ENCODE measurements around the gene C10orf105. TPM values are rescaled to one million over a fixed set of nuclear protein-coding genes. Genes with fewer than 3 reads are reported as not detected.

The C10orf105 gene
- total RNA-seq, 4 donors from 2014 or later, result 0.06 to 0.27 (median 0.14) TPM

GRCh38 chr10:71711052-71711623 is 8.4 kb downstream of the C10orf105 start:
- H3K4me3 ChIP-seq (ENCODE audit: low read depth, poor library complexity, severe bottlenecking), result no peak overlapping the region
- intact Hi-C loops (cut with DNase I; ENCODE audit: low total_unique reads), result no loop called here
- 94 to 96% methylated on average over 2 to 6 of the region's 6 CpGs for WGBS, 2 donors
- TF ChIP-seq CTCF (IDR thresholded peaks at IDR 0.05), result no peak
- TF ChIP-seq POLR2A (IDR thresholded peaks at IDR 0.05), result no peak
- no peak for DNase-seq (ENCODE audit: low spot score in 2 of 2)

- DNase-seq (ENCODE audit: low spot score in 2 of 2), result no peak
- 100% methylated on average over 2 of the region's 2 CpGs for WGBS, 2 donors
- TF ChIP-seq POLR2A (IDR thresholded peaks at IDR 0.05) (no peak), CTCF (IDR thresholded peaks at IDR 0.05) (no peak)
- intact Hi-C loops (cut with DNase I; ENCODE audit: low total_unique reads), result no loop called here
- no peak overlapping the region for H3K4me3 ChIP-seq (ENCODE audit: low read depth, poor library complexity, severe bottlenecking)
Measured at GRCh38 chr10:71710519-71710918, 9.1 kb downstream of the C10orf105 start.

DNA sequence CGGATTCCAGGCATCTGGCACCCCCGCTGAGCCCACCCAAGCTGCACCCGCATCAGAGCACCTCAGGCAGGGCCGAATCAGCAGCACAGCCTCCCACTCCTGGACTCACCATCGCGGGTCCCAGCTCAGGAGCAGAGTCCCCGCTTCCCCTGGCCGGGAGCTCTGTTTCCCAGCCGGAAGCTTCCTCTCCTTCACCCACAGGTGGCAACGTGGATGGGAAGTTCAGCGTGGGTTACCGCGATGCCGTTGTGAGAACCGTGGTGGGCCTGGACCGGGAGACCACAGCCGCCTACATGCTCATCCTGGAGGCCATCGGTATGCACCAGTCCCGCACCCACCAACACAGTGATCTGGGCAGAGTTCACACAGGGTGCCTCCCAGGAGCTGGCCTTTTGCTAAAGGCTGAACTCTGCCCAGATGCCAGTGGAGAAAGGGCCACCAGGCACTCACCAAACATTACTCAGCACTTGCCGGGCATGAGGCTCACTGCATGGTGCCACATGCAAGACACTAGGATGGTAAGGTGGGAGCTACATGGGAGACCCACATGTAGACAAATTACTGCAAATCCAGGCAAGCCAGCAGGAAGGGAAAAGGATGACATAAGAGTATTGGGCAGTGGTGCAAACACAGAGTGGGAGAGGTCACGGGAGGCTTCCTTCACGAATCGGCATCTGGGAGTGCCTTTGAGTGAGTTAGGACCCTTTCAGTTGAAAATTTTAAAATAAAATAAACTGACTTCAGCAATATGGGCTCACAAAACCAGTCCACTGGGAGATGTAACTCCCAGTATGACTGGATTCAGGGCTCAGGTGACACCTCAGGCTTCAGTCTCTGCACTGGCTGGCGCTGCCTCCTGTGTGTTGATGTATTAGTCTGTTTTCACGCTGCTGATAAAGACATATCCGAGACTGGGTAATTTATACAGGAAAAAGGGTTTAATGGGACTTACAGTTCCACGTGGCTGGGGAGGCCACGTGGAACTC is 10.4 kb downstream of the C10orf105 start:
- TF ChIP-seq CTCF (IDR thresholded peaks at IDR 0.05) (no peak), POLR2A (IDR thresholded peaks at IDR 0.05) (no peak)
- 72 to 83% methylated on average over 26 to 28 of the region's 28 CpGs for WGBS, 2 donors
- intact Hi-C loops (cut with DNase I; ENCODE audit: low total_unique reads), result loop anchor here (5.0 kb wide), 1 partner anchor 392 kb away; the partner anchor contains the start of gene SLC29A3
- H3K4me3 ChIP-seq (ENCODE audit: low read depth, poor library complexity, severe bottlenecking), result no peak overlapping the region
- DNase-seq (ENCODE audit: low spot score in 2 of 2), result no peak

DNA sequence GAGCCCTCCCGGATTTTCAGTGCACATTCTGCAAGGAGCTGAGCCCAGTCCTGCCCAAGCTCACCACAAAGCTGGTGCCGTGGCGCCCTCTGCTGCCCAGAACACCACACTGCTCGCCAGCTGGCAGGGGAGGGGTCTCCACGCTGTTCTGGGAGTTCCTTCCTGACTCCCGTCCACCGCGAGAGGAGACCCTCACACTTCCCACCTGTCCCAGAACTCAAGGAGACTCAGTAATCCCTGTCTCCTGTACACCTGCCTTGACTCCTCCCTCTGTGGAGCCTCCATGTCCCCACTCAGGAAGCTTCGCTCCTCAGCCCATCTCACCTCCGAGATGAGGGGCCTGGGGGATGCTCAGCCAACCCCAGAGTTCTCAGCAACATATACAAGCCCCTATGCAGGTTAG is 11.3 kb downstream of the C10orf105 start:
- no peak overlapping the region for H3K4me3 ChIP-seq (ENCODE audit: low read depth, poor library complexity, severe bottlenecking)
- DNase-seq (ENCODE audit: low spot score in 2 of 2), result no peak
- TF ChIP-seq POLR2A (IDR thresholded peaks at IDR 0.05), result no peak
- TF ChIP-seq CTCF (IDR thresholded peaks at IDR 0.05), result peak in 1 of 3 donors; percentile 64
- WGBS, 2 donors, result 11 to 21% methylated on average over 9 to 10 of the region's 10 CpGs
- intact Hi-C loops (cut with DNase I; ENCODE audit: low total_unique reads), result loop anchor here (5.0 kb wide), 1 partner anchor 391 kb away; the partner anchor contains the start of gene SLC29A3

DNA sequence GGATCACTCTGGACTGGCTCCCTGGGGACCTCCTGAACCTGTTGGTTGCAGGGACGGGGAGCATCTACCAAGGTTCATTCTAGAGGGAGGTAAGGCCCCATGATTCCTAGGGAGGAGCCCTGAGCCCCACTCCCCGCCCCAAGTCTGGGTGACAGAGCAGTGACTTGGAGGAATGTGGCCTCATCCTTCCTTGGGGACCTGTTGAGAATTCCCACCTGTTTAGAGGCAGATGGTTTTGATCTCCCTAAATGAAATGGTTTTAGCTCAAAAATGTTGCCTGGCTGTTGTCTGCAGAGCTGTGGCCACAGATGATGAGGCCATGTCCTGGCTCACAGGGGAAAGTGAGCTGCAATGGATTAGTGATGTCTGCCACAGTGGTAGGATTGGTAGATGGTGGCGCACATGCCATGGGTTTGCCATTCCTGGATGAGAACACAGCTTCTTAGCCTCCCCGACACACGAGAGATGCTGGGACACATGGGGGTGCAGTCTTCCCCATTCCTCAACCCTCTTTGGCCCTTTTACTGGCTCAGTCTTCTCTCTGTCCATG is 12.3 kb downstream of the C10orf105 start:
- intact Hi-C loops (cut with DNase I; ENCODE audit: low total_unique reads), result loop anchor here (5.0 kb wide), 1 partner anchor 390 kb away; the partner anchor contains the start of gene SLC29A3
- DNase-seq (ENCODE audit: low spot score in 2 of 2), result no peak

More for the DNA sequence above, 12.3 kb downstream of the C10orf105 start:
- 93 to 98% methylated on average over 5 of the region's 5 CpGs for WGBS, 2 donors
- H3K4me3 ChIP-seq (ENCODE audit: low read depth, poor library complexity, severe bottlenecking), result no peak overlapping the region
- TF ChIP-seq POLR2A (IDR thresholded peaks at IDR 0.05) (no peak), CTCF (IDR thresholded peaks at IDR 0.05) (no peak)
